Measurements from ENCODE around the gene FNBP1. TPM values are rescaled to one million over a fixed set of nuclear protein-coding genes. Genes with fewer than 3 reads are reported as not detected.
A peak's percentile ranks its signal among the peaks of the same experiment; 100 is the strongest.
"Not testable (repeated sequence)": the region's sequence is repeated elsewhere in the genome, so short reads cannot be mapped to it uniquely, and the experiment has no call there.

Gene FNBP1
- total and polyA plus RNA-seq, 7 donors: 12.5 to 172 (median 92.8) TPM

GRCh38 chr9:129953736-129954135, 89.3 kb downstream of the FNBP1 start:
- peaks cover 0 to 49% (median 28%) of the 10 kb centered on the region in 4 donors for H3K4me1 ChIP-seq

GRCh38 chr9:129952337-129952736, 90.7 kb downstream of the FNBP1 start:
- TF ChIP-seq EP300 (IDR thresholded peaks at IDR 0.05) (no peak), POLR2AphosphoS5 (IDR thresholded peaks at IDR 0.05) (no peak)
- no peak for DNase-seq
- intact Hi-C loops (cut with DNase I): no loop called here
- no peaks in the 10 kb centered on the region for H3K9me3 ChIP-seq
- no peaks in the 10 kb centered on the region for H3K27me3 ChIP-seq
- WGBS, 2 donors: 96 to 98% methylated on average over 3 of the region's 3 CpGs
- H3K4me1 ChIP-seq: peaks cover 0 to 52% (median 38%) of the 10 kb centered on the region in 4 donors
- peak overlapping the region in 2 of 4 donors; percentile 81 to 88 for H3K27ac ChIP-seq
- H3K36me3 ChIP-seq: peaks cover 8 to 46% (median 14%) of the 10 kb centered on the region in 4 donors
- H3K4me3 ChIP-seq: no peak overlapping the region

More at GRCh38 chr9:129953736-129954135, 89.3 kb downstream of the FNBP1 start:
- Histone ChIP-seq H3K36me3 (peaks cover 10 to 58% (median 15%) of the 10 kb centered on the region in 4 donors), H3K4me3 (no peak overlapping the region), H3K9me3 (no peaks in the 10 kb centered on the region), H3K27ac (peak overlapping the region in 3 of 4 donors; percentile 4 to 88 (median 81)), H3K27me3 (no peaks in the 10 kb centered on the region)
- DNase-seq: no peak
- 85 to 95% methylated on average over 1 of the region's 1 CpG for WGBS, 2 donors
- intact Hi-C loops (cut with DNase I): no loop called here
- TF ChIP-seq POLR2AphosphoS5 (IDR thresholded peaks at IDR 0.05) (no peak), EP300 (IDR thresholded peaks at IDR 0.05) (no peak), POLR2A (IDR thresholded peaks at IDR 0.05) (no peak)
- TF ChIP-seq, protein P1, sequence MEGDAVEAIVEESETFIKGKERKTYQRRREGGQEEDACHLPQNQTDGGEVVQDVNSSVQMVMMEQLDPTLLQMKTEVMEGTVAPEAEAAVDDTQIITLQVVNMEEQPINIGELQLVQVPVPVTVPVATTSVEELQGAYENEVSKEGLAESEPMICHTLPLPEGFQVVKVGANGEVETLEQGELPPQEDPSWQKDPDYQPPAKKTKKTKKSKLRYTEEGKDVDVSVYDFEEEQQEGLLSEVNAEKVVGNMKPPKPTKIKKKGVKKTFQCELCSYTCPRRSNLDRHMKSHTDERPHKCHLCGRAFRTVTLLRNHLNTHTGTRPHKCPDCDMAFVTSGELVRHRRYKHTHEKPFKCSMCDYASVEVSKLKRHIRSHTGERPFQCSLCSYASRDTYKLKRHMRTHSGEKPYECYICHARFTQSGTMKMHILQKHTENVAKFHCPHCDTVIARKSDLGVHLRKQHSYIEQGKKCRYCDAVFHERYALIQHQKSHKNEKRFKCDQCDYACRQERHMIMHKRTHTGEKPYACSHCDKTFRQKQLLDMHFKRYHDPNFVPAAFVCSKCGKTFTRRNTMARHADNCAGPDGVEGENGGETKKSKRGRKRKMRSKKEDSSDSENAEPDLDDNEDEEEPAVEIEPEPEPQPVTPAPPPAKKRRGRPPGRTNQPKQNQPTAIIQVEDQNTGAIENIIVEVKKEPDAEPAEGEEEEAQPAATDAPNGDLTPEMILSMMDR (IDR thresholded peaks at IDR 0.05): no peak

- H3K36me3 ChIP-seq: peaks cover 0 to 23% (median 5%) of the 10 kb centered on the region in 4 donors
- H3K9me3 ChIP-seq: no peaks in the 10 kb centered on the region
- intact Hi-C loops (cut with DNase I): loop anchor here (5.0 kb wide), 1 partner anchor 92 kb away; the partner anchor contains the start of gene FNBP1
- peaks cover 1 to 70% (median 57%) of the 10 kb centered on the region in 4 donors for H3K4me1 ChIP-seq
- no peak overlapping the region for H3K4me3 ChIP-seq
- no peaks in the 10 kb centered on the region for H3K27me3 ChIP-seq
- DNase-seq: no peak
- 80 to 91% methylated on average over 5 of the region's 5 CpGs for WGBS, 2 donors
- H3K27ac ChIP-seq: peak overlapping the region; percentile 81 to 88 (median 83)
- TF ChIP-seq EP300 (IDR thresholded peaks at IDR 0.05): no peak
- no peak for TF ChIP-seq POLR2AphosphoS5 (IDR thresholded peaks at IDR 0.05)
- TF ChIP-seq, protein P1 (IDR thresholded peaks at IDR 0.05): no peak
- TF ChIP-seq POLR2A (IDR thresholded peaks at IDR 0.05): no peak
These were observed 93.2 kb downstream of the FNBP1 start for GRCh38 chr9:129949821-129950220.

DNA sequence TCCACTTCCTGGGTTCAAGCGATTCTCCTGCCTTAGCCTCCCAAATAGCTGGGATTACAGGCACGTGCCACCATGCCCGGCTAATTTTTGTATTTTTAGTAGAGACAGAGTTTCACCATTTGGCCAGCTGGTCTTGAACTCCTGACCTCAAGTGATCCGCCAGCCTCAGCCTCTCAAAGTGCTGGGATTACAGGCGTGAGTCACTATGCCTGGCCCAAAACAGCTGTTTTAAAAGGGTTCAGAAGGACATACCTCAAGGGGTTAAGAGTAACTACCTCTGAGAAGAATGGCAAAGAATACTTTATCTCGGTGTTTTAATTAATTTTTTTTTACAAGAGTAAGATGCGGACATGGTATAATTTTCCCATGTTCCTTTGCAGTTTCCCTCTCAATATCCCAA, 94.4 kb downstream of the FNBP1 start:
- intact Hi-C loops (cut with DNase I): loop anchor here (5.0 kb wide), 1 partner anchor 94 kb away; the partner anchor contains the start of gene FNBP1
- H3K4me1 ChIP-seq: peaks cover 3 to 70% (median 62%) of the 10 kb centered on the region in 4 donors
- WGBS, 2 donors: 71 to 74% methylated on average over 7 of the region's 7 CpGs

DNA sequence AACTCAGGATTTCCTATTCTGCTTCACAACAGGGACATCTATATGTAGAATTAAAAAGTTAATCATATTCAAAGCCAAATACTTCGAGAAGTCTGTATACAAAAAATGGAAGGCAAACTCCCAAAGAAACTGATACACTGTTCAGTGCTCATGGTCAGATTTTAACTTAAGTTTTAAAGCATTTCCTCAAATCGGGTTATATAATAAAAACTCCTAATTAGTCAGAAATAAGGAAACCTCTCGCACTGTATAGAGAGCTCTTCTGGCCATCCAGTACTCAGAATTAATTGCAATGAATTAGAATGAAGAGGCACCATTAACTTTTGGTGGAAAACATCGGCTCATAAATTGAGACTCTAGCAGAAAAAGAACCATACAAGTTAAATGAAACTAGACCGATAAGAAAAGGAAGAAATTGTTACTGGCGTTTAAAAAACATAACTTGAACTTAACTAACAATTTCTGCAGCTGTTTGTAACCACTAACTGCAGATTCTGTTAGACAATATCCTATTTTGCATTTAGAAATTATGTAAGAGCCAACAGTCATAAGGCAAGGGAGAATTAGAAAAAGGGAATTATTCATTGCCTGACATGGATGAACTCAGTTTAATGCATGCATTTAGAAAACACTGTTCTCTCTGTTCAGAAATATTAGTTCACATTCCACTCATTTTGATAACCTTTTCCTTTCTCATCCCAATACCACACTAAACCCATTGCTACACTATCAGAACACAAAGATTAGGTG, 96.6 kb downstream of the FNBP1 start:
- Histone ChIP-seq H3K36me3 (peaks cover 0 to 11% (median 8%) of the 10 kb centered on the region in 4 donors), H3K4me3 (no peak overlapping the region), H3K9me3 (peaks cover 0 to 3% (median 0%) of the 10 kb centered on the region in 4 donors), H3K4me1 (peaks cover 3 to 75% (median 62%) of the 10 kb centered on the region in 4 donors), H3K27me3 (no peaks in the 10 kb centered on the region), H3K27ac (peak overlapping the region; percentile 81 to 88 (median 83))
- 64 to 84% methylated on average over 6 of the region's 6 CpGs for WGBS, 2 donors
- no peak for DNase-seq
- TF ChIP-seq, protein P1 (IDR thresholded peaks at IDR 0.05): no peak
- TF ChIP-seq EP300 (IDR thresholded peaks at IDR 0.05): no peak
- TF ChIP-seq POLR2A (IDR thresholded peaks at IDR 0.05): no peak
- no peak for TF ChIP-seq POLR2AphosphoS5 (IDR thresholded peaks at IDR 0.05)
- intact Hi-C loops (cut with DNase I): loop anchor here (5.0 kb wide), 1 partner anchor 96 kb away; the partner anchor contains the start of gene FNBP1

More for the DNA sequence above, 94.4 kb downstream of the FNBP1 start:
- not testable (repeated sequence) for H3K27me3 ChIP-seq, DNase-seq, H3K9me3 ChIP-seq, H3K4me3 ChIP-seq
- peaks cover 0 to 21% (median 5%) of the 10 kb centered on the region in 4 donors for H3K36me3 ChIP-seq
- peak overlapping the region; percentile 81 to 88 (median 83) for H3K27ac ChIP-seq

All from sigmoid colon (tissue), 7 donors.